Measurements from ENCODE around the gene FGF22.

The FGF22 gene

GRCh38 chr19:681029-682019, 41.6 kb downstream of the FGF22 start:
- DNase-seq, result no peak

DNA sequence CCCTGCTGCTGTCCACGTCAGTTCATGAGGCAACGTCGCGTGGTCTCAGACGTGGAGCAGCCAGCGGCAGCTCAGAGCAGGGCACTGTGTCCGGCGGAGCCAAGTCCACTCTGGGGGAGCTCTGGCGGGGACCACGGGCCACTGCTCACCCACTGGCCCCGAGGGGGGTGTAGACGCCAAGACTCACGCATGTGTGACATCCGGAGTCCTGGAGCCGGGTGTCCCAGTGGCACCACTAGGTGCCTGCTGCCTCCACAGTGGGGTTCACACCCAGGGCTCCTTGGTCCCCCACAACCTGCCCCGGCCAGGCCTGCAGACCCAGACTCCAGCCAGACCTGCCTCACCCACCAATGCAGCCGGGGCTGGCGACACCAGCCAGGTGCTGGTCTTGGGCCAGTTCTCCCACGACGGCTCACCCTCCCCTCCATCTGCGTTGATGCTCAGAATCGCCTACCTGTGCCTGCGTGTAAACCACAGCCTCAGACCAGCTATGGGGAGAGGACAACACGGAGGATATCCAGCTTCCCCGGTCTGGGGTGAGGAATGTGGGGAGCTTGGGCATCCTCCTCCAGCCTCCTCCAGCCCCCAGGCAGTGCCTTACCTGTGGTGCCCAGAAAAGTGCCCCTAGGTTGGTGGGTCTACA, 43.1 kb downstream of the FGF22 start:
- DNase-seq, result no peak

GRCh38 chr19:685454-685931, 45.8 kb downstream of the FGF22 start:
- DNase-seq, result no peak

DNA sequence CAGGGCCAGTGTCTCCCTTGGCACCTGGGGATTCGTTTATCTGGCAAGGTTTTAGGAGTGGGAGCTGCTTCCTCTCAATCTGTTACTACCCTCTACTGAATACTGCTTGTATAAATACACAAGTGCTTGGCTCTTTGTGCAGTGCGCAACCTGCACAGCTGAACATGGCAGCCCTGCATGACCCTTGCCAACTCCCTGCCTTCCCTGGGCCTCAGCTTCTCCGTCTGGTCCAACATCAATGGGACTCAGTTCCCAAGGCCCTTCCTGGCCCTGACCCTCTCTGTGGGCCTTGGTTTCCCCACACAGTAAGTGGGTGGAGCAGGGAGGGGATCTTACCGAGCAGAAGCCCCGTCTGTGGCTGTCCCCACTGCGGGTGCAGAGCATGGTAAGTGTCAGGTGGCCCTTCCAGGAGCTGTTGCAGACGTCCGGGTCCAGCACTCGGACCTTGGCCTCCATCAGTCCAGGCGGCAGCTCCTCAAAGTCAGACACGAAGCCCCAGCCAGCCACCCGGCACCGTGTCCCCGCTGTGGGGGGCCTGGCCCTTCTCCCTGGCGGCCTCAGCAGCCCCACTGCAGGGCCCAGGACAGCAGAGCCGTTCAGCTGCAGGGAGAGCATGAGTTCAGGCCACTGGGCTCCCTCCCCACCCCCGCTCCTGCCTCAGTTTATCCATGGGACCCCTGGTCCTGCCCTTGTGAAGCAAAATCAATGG, 47.1 kb downstream of the FGF22 start:
- no peak for DNase-seq

- no peak for DNase-seq
Measured at GRCh38 chr19:687569-688166, 48.0 kb downstream of the FGF22 start.

- no peak for DNase-seq
Measured at GRCh38 chr19:688214-688613, 48.5 kb downstream of the FGF22 start.

- no peak for DNase-seq
Measured at GRCh38 chr19:688992-689391, 49.3 kb downstream of the FGF22 start.

- no peak for DNase-seq
Measured at GRCh38 chr19:690203-690602, 50.5 kb downstream of the FGF22 start.
